ES-I3 (cell line): ENCODE data around the gene EPC2.

Source experiments
- H3K36me3 ChIP-seq: 2 replicates; pipeline ENCODE4 v1.6.1; 2013; ENCODE audit warnings: mild to moderate bottlenecking, low read length, control low read depth, moderate library complexity; ENCODE audit not compliant: insufficient read depth
- H3K4me1 ChIP-seq: 2 replicates; pipeline ENCODE4 v1.6.1; 2013; ENCODE audit warnings: mild to moderate bottlenecking, control low read depth, low read length; ENCODE audit not compliant: insufficient read depth
- H3K9ac ChIP-seq: 2 replicates; pipeline ENCODE4 v1.6.1; 2013; ENCODE audit warnings: low read depth, mild to moderate bottlenecking, low read length, moderate library complexity
- H3K9me3 ChIP-seq: 2 replicates; pipeline ENCODE4 v1.6.1; 2013; ENCODE audit warnings: mild to moderate bottlenecking, low read length, moderate library complexity; ENCODE audit not compliant: control insufficient read depth, insufficient read depth

The EPC2 gene

GRCh38 chr2:148643998-148644882 lies at the start of gene EPC2:
Gene EPC2 (plus strand): TSS chr2:148644751. CDS start chr2:148645018, 267 bp downstream.
- Histone ChIP-seq H3K9ac (peak within 1 kb of the TSS; percentile 86), H3K9me3 (no peaks in the 10 kb centered on the region), H3K4me1 (peaks cover 13% of the 10 kb centered on the region), H3K36me3 (no peaks in the 10 kb centered on the region)

GRCh38 chr2:148596018-148596417 lies 48.5 kb upstream of the EPC2 start:
- Histone ChIP-seq H3K36me3 (no peaks in the 10 kb centered on the region), H3K4me1 (no peaks in the 10 kb centered on the region), H3K9me3 (no peaks in the 10 kb centered on the region), H3K9ac (no peak overlapping the region)

- Histone ChIP-seq H3K9ac (no peak overlapping the region), H3K4me1 (no peaks in the 10 kb centered on the region), H3K9me3 (peaks cover 2% of the 10 kb centered on the region), H3K36me3 (no peaks in the 10 kb centered on the region)
Measured at GRCh38 chr2:148599109-148599991, 45.2 kb upstream of the EPC2 start.

GRCh38 chr2:148602885-148603561 lies 41.5 kb upstream of the EPC2 start:
- no peaks in the 10 kb centered on the region for H3K36me3 ChIP-seq
- H3K9me3 ChIP-seq: peaks cover 2% of the 10 kb centered on the region
- no peak overlapping the region for H3K9ac ChIP-seq
- H3K4me1 ChIP-seq: no peaks in the 10 kb centered on the region

GRCh38 chr2:148603562-148603920 lies 41.0 kb upstream of the EPC2 start:
- H3K36me3 ChIP-seq: no peaks in the 10 kb centered on the region
- no peaks in the 10 kb centered on the region for H3K4me1 ChIP-seq
- H3K9me3 ChIP-seq: peaks cover 2% of the 10 kb centered on the region
- H3K9ac ChIP-seq: no peak overlapping the region

- H3K9me3 ChIP-seq: peaks cover 2% of the 10 kb centered on the region
- no peak overlapping the region for H3K9ac ChIP-seq
- no peaks in the 10 kb centered on the region for H3K36me3 ChIP-seq
- no peaks in the 10 kb centered on the region for H3K4me1 ChIP-seq
Measured at GRCh38 chr2:148604927-148605326, 39.6 kb upstream of the EPC2 start.

- H3K9ac ChIP-seq: no peak overlapping the region
- no peaks in the 10 kb centered on the region for H3K36me3 ChIP-seq
- peaks cover 2% of the 10 kb centered on the region for H3K9me3 ChIP-seq
- H3K4me1 ChIP-seq: no peaks in the 10 kb centered on the region
Measured at GRCh38 chr2:148607566-148607965, 37.0 kb upstream of the EPC2 start.

GRCh38 chr2:148613231-148614013 lies 31.1 kb upstream of the EPC2 start:
- Histone ChIP-seq H3K9ac (no peak overlapping the region), H3K4me1 (peaks cover 26% of the 10 kb centered on the region), H3K9me3 (no peaks in the 10 kb centered on the region), H3K36me3 (no peaks in the 10 kb centered on the region)

- H3K9me3 ChIP-seq: no peaks in the 10 kb centered on the region
- H3K9ac ChIP-seq: no peak overlapping the region
- H3K36me3 ChIP-seq: no peaks in the 10 kb centered on the region
- H3K4me1 ChIP-seq: peaks cover 26% of the 10 kb centered on the region
Measured at GRCh38 chr2:148614014-148614321, 30.6 kb upstream of the EPC2 start.

- Histone ChIP-seq H3K9ac (no peak overlapping the region), H3K4me1 (peaks cover 26% of the 10 kb centered on the region), H3K36me3 (no peaks in the 10 kb centered on the region), H3K9me3 (no peaks in the 10 kb centered on the region)
Measured at GRCh38 chr2:148614322-148615049, 30.1 kb upstream of the EPC2 start.

- Histone ChIP-seq H3K4me1 (peaks cover 26% of the 10 kb centered on the region), H3K9ac (no peak overlapping the region), H3K36me3 (no peaks in the 10 kb centered on the region), H3K9me3 (no peaks in the 10 kb centered on the region)
Measured at GRCh38 chr2:148615381-148615841, 29.1 kb upstream of the EPC2 start.

GRCh38 chr2:148616662-148617061 lies 27.9 kb upstream of the EPC2 start:
- H3K9ac ChIP-seq: no peak overlapping the region
- H3K9me3 ChIP-seq: no peaks in the 10 kb centered on the region
- H3K4me1 ChIP-seq: peaks cover 26% of the 10 kb centered on the region
- no peaks in the 10 kb centered on the region for H3K36me3 ChIP-seq

GRCh38 chr2:148617219-148617618 lies 27.3 kb upstream of the EPC2 start:
- Histone ChIP-seq H3K4me1 (peaks cover 26% of the 10 kb centered on the region), H3K9ac (no peak overlapping the region), H3K9me3 (no peaks in the 10 kb centered on the region), H3K36me3 (no peaks in the 10 kb centered on the region)
